IPS-20b (cell line): ENCODE data around the gene ADCYAP1R1.

Source experiments
- H3K27ac ChIP-seq: one replicate; pipeline ENCODE4 v1.5.1; 2013; ENCODE audit warnings: low read length
- H3K27me3 ChIP-seq: 2 replicates; pipeline ENCODE4 v1.6.1; 2013; ENCODE audit warnings: mild to moderate bottlenecking, low read length, inconsistent platforms; ENCODE audit not compliant: insufficient read depth
- H3K36me3 ChIP-seq: 2 replicates; pipeline ENCODE4 v1.6.1; 2013; ENCODE audit warnings: low read depth, mild to moderate bottlenecking, inconsistent platforms, low read length, moderate library complexity; ENCODE audit not compliant: insufficient read depth
- H3K4me1 ChIP-seq: 2 replicates; pipeline ENCODE4 v1.6.1; 2013; ENCODE audit warnings: mild to moderate bottlenecking, control low read depth, inconsistent platforms, low read length, moderate library complexity; ENCODE audit not compliant: insufficient read depth
- H3K4me3 ChIP-seq: 2 replicates; pipeline ENCODE4 v1.5.1; 2013; ENCODE audit warnings: mild to moderate bottlenecking, low read length, inconsistent platforms
- H3K9ac ChIP-seq: 2 replicates; pipeline ENCODE4 v1.6.1; 2013; ENCODE audit warnings: low read depth, mild to moderate bottlenecking, inconsistent platforms, low read length, moderate library complexity
- H3K9me3 ChIP-seq: 2 replicates; pipeline ENCODE4 v1.6.1; 2013; ENCODE audit warnings: mild to moderate bottlenecking, low read depth, low read length, inconsistent platforms; ENCODE audit not compliant: insufficient read depth

Gene ADCYAP1R1

GRCh38 chr7:31051598-31052486, at the start of gene ADCYAP1R1:
Gene ADCYAP1R1 (plus strand): TSS chr7:31052308. CDS start chr7:31063265, 10,957 bp downstream.
- H3K27me3 ChIP-seq: peaks cover 60% of the 10 kb centered on the region

GRCh38 chr7:31003097-31003496, 49.0 kb upstream of the ADCYAP1R1 start:
- H3K4me1 ChIP-seq: no peaks in the 10 kb centered on the region
- H3K27me3 ChIP-seq: no peaks in the 10 kb centered on the region
- no peak overlapping the region for H3K4me3 ChIP-seq
- H3K36me3 ChIP-seq: no peaks in the 10 kb centered on the region
- no peaks in the 10 kb centered on the region for H3K9me3 ChIP-seq
- no peak overlapping the region for H3K27ac ChIP-seq
- H3K9ac ChIP-seq: no peak overlapping the region

More at GRCh38 chr7:31051598-31052486, at the start of gene ADCYAP1R1:
- Histone ChIP-seq H3K9me3 (no peaks in the 10 kb centered on the region), H3K4me3 (peak within 1 kb of the TSS; percentile 73), H3K27ac (no peak within 1 kb of the TSS), H3K36me3 (no peaks in the 10 kb centered on the region), H3K9ac (peak within 1 kb of the TSS; percentile 51; the same call in 1 of the 2 replicates), H3K4me1 (peaks cover 11% of the 10 kb centered on the region; the same call in 1 of the 2 replicates)

GRCh38 chr7:31003721-31004120, 48.4 kb upstream of the ADCYAP1R1 start:
- H3K4me3 ChIP-seq: no peak overlapping the region
- H3K27ac ChIP-seq: no peak overlapping the region
- no peaks in the 10 kb centered on the region for H3K9me3 ChIP-seq
- H3K4me1 ChIP-seq: no peaks in the 10 kb centered on the region
- no peaks in the 10 kb centered on the region for H3K36me3 ChIP-seq
- no peaks in the 10 kb centered on the region for H3K27me3 ChIP-seq
- H3K9ac ChIP-seq: no peak overlapping the region

- no peaks in the 10 kb centered on the region for H3K27me3 ChIP-seq
- no peak overlapping the region for H3K27ac ChIP-seq
- H3K36me3 ChIP-seq: no peaks in the 10 kb centered on the region
- no peak overlapping the region for H3K9ac ChIP-seq
- no peaks in the 10 kb centered on the region for H3K9me3 ChIP-seq
- no peak overlapping the region for H3K4me3 ChIP-seq
- no peaks in the 10 kb centered on the region for H3K4me1 ChIP-seq
These were observed 47.7 kb upstream of the ADCYAP1R1 start for GRCh38 chr7:31004393-31004792.

GRCh38 chr7:31006857-31007256, 45.3 kb upstream of the ADCYAP1R1 start:
- no peaks in the 10 kb centered on the region for H3K4me1 ChIP-seq
- H3K27me3 ChIP-seq: no peaks in the 10 kb centered on the region
- no peak overlapping the region for H3K27ac ChIP-seq
- peaks cover 6% of the 10 kb centered on the region; the same call in 1 of the 2 replicates for H3K9me3 ChIP-seq
- H3K9ac ChIP-seq: no peak overlapping the region
- H3K36me3 ChIP-seq: no peaks in the 10 kb centered on the region
- no peak overlapping the region for H3K4me3 ChIP-seq

GRCh38 chr7:31007634-31008033, 44.5 kb upstream of the ADCYAP1R1 start:
- H3K4me1 ChIP-seq: no peaks in the 10 kb centered on the region
- H3K9ac ChIP-seq: no peak overlapping the region
- peaks cover 6% of the 10 kb centered on the region; the same call in 1 of the 2 replicates for H3K9me3 ChIP-seq
- no peak overlapping the region for H3K27ac ChIP-seq
- no peak overlapping the region for H3K4me3 ChIP-seq
- H3K36me3 ChIP-seq: no peaks in the 10 kb centered on the region
- H3K27me3 ChIP-seq: no peaks in the 10 kb centered on the region

GRCh38 chr7:31014826-31015225, 37.3 kb upstream of the ADCYAP1R1 start:
- Histone ChIP-seq H3K27ac (no peak overlapping the region), H3K9ac (no peak overlapping the region), H3K27me3 (no peaks in the 10 kb centered on the region), H3K4me3 (no peak overlapping the region), H3K36me3 (no peaks in the 10 kb centered on the region), H3K4me1 (peaks cover 4% of the 10 kb centered on the region; the same call in 1 of the 2 replicates), H3K9me3 (peaks cover 6% of the 10 kb centered on the region; the same call in 1 of the 2 replicates)

- Histone ChIP-seq H3K4me3 (no peak overlapping the region), H3K27ac (no peak overlapping the region), H3K4me1 (peaks cover 16% of the 10 kb centered on the region; the same call in 1 of the 2 replicates), H3K9ac (no peak overlapping the region), H3K9me3 (no peaks in the 10 kb centered on the region), H3K36me3 (no peaks in the 10 kb centered on the region), H3K27me3 (no peaks in the 10 kb centered on the region)
These were observed 35.0 kb upstream of the ADCYAP1R1 start for GRCh38 chr7:31017032-31017675.

- Histone ChIP-seq H3K36me3 (no peaks in the 10 kb centered on the region), H3K4me3 (no peak overlapping the region), H3K4me1 (peaks cover 16% of the 10 kb centered on the region; the same call in 1 of the 2 replicates), H3K9ac (no peak overlapping the region), H3K9me3 (no peaks in the 10 kb centered on the region), H3K27me3 (no peaks in the 10 kb centered on the region), H3K27ac (no peak overlapping the region)
These were observed 34.4 kb upstream of the ADCYAP1R1 start for GRCh38 chr7:31017721-31018120.

- no peak overlapping the region for H3K27ac ChIP-seq
- no peak overlapping the region for H3K4me3 ChIP-seq
- H3K27me3 ChIP-seq: no peaks in the 10 kb centered on the region
- no peaks in the 10 kb centered on the region for H3K9me3 ChIP-seq
- no peak overlapping the region for H3K9ac ChIP-seq
- H3K4me1 ChIP-seq: peaks cover 16% of the 10 kb centered on the region; the same call in 1 of the 2 replicates
- no peaks in the 10 kb centered on the region for H3K36me3 ChIP-seq
These were observed 32.6 kb upstream of the ADCYAP1R1 start for GRCh38 chr7:31019509-31019908.

- H3K4me3 ChIP-seq: no peak overlapping the region
- H3K9ac ChIP-seq: no peak overlapping the region
- peaks cover 16% of the 10 kb centered on the region; the same call in 1 of the 2 replicates for H3K4me1 ChIP-seq
- no peaks in the 10 kb centered on the region for H3K9me3 ChIP-seq
- no peaks in the 10 kb centered on the region; the same call in 1 of the 2 replicates for H3K27me3 ChIP-seq
- no peaks in the 10 kb centered on the region for H3K36me3 ChIP-seq
- no peak overlapping the region for H3K27ac ChIP-seq
These were observed 31.9 kb upstream of the ADCYAP1R1 start for GRCh38 chr7:31020161-31020560.
